HG03108 (cell line): ENCODE results near the gene NOL9.
A peak's percentile ranks its signal among the peaks of the same experiment; 100 is the strongest.
"Not testable (repeated sequence)": the region's sequence is repeated elsewhere in the genome, so short reads cannot be mapped to it uniquely, and the experiment has no call there.

ENCODE experiments used
- ATAC-seq: cut with Tn5 transposase; IDR thresholded peaks from one replicate; pipeline ENCODE4 v1.9.1; 2021; ENCODE audit warnings: moderate library complexity; ENCODE audit not compliant: unreplicated experiment

The NOL9 gene

GRCh38 chr1:6554031-6554906 is at the start of gene NOL9:
Gene NOL9 (minus strand): TSS chr1:6554513. CDS start chr1:6554502, 11 bp downstream.
- ATAC-seq: peak; percentile 93

GRCh38 chr1:6603238-6603914 is 49.1 kb upstream of the NOL9 start:
- peak; percentile 12 for ATAC-seq

GRCh38 chr1:6602669-6603237 is 48.4 kb upstream of the NOL9 start, which contains the start of gene KLHL21:
Gene KLHL21 (minus strand): TSS chr1:6602869. CDS start chr1:6602817, 52 bp downstream.
- peak; percentile 44 for ATAC-seq

- peak; percentile 18 for ATAC-seq
Observed at GRCh38 chr1:6601923-6602668, 47.8 kb upstream of the NOL9 start.

- peak; percentile 35 for ATAC-seq
Observed at GRCh38 chr1:6601049-6601922, 47.0 kb upstream of the NOL9 start.

GRCh38 chr1:6600410-6601048 is 46.2 kb upstream of the NOL9 start:
- ATAC-seq: peak; percentile 4

GRCh38 chr1:6599991-6600390 is 45.7 kb upstream of the NOL9 start:
- not testable (repeated sequence) for ATAC-seq

GRCh38 chr1:6599141-6599975 is 45.0 kb upstream of the NOL9 start:
- ATAC-seq: no peak

GRCh38 chr1:6597777-6598131 is 43.4 kb upstream of the NOL9 start:
- ATAC-seq: no peak

GRCh38 chr1:6596886-6597776 is 42.8 kb upstream of the NOL9 start:
- ATAC-seq: no peak

- ATAC-seq: no peak
Observed at GRCh38 chr1:6596351-6596750, 42.0 kb upstream of the NOL9 start.

- no peak for ATAC-seq
Observed at GRCh38 chr1:6594977-6595740, 40.8 kb upstream of the NOL9 start.

- no peak for ATAC-seq
Observed at GRCh38 chr1:6593810-6594209, 39.5 kb upstream of the NOL9 start.

- no peak for ATAC-seq
Observed at GRCh38 chr1:6592865-6593593, 38.7 kb upstream of the NOL9 start.

GRCh38 chr1:6592441-6592840 is 38.1 kb upstream of the NOL9 start:
- no peak for ATAC-seq

GRCh38 chr1:6591644-6592043 is 37.3 kb upstream of the NOL9 start:
- ATAC-seq: no peak
